ENCODE data around the gene STRN3.

Gene STRN3

GRCh38 chr14:30873308-30874119, 152.7 kb downstream of the STRN3 start:
- Mint-ChIP-seq H3K36me3 (no peaks in the 10 kb centered on the region), H3K4me1 (peaks cover 30% of the 10 kb centered on the region), H3K4me3 (peak overlapping the region; percentile 94), H3K9me3 (no peaks in the 10 kb centered on the region), H3K27ac (peak overlapping the region; percentile 85), H3K27me3 (peaks cover 21% of the 10 kb centered on the region)
- ATAC-seq: no peak

- Mint-ChIP-seq H3K9me3 (no peaks in the 10 kb centered on the region), H3K27me3 (peaks cover 21% of the 10 kb centered on the region), H3K4me3 (no peak overlapping the region), H3K36me3 (no peaks in the 10 kb centered on the region), H3K27ac (peak overlapping the region; percentile 85), H3K4me1 (peaks cover 29% of the 10 kb centered on the region)
- no peak for ATAC-seq
These were observed 153.6 kb downstream of the STRN3 start for GRCh38 chr14:30872602-30873001.

GRCh38 chr14:30869551-30870155, 156.5 kb downstream of the STRN3 start:
- no peaks in the 10 kb centered on the region for H3K9me3 Mint-ChIP-seq
- H3K27me3 Mint-ChIP-seq: peaks cover 11% of the 10 kb centered on the region
- H3K4me1 Mint-ChIP-seq: peaks cover 11% of the 10 kb centered on the region

GRCh38 chr14:30868736-30869135, 157.4 kb downstream of the STRN3 start:
- no peaks in the 10 kb centered on the region for H3K36me3 Mint-ChIP-seq
- no peak overlapping the region for H3K4me3 Mint-ChIP-seq
- ATAC-seq: no peak
- H3K4me1 Mint-ChIP-seq: peaks cover 12% of the 10 kb centered on the region
- no peak overlapping the region for H3K27ac Mint-ChIP-seq
- H3K27me3 Mint-ChIP-seq: peaks cover 11% of the 10 kb centered on the region
- no peaks in the 10 kb centered on the region for H3K9me3 Mint-ChIP-seq

More at GRCh38 chr14:30869551-30870155, 156.5 kb downstream of the STRN3 start:
- Mint-ChIP-seq H3K4me3 (no peak overlapping the region), H3K36me3 (no peaks in the 10 kb centered on the region), H3K27ac (no peak overlapping the region)
- no peak for ATAC-seq

GRCh38 chr14:30864934-30865333, 161.2 kb downstream of the STRN3 start:
- Mint-ChIP-seq H3K27ac (no peak overlapping the region), H3K4me1 (peaks cover 14% of the 10 kb centered on the region), H3K27me3 (no peaks in the 10 kb centered on the region), H3K4me3 (no peak overlapping the region), H3K9me3 (no peaks in the 10 kb centered on the region), H3K36me3 (no peaks in the 10 kb centered on the region)
- ATAC-seq: no peak

- no peaks in the 10 kb centered on the region for H3K27me3 Mint-ChIP-seq
- H3K9me3 Mint-ChIP-seq: no peaks in the 10 kb centered on the region
- ATAC-seq: no peak
These were observed 165.0 kb downstream of the STRN3 start for GRCh38 chr14:30861200-30861599.

GRCh38 chr14:30855345-30856037, 170.7 kb downstream of the STRN3 start:
- ATAC-seq: peak; percentile 84
- Mint-ChIP-seq H3K4me3 (peak overlapping the region; percentile 23), H3K27me3 (no peaks in the 10 kb centered on the region), H3K9me3 (no peaks in the 10 kb centered on the region), H3K4me1 (peaks cover 33% of the 10 kb centered on the region), H3K36me3 (no peaks in the 10 kb centered on the region), H3K27ac (peak overlapping the region; percentile 73)

More at GRCh38 chr14:30861200-30861599, 165.0 kb downstream of the STRN3 start:
- H3K27ac Mint-ChIP-seq: peak overlapping the region; percentile 18
- no peaks in the 10 kb centered on the region for H3K36me3 Mint-ChIP-seq
- peaks cover 14% of the 10 kb centered on the region for H3K4me1 Mint-ChIP-seq
- H3K4me3 Mint-ChIP-seq: no peak overlapping the region

GRCh38 chr14:30854492-30854891, 171.7 kb downstream of the STRN3 start:
- ATAC-seq: no peak
- peak overlapping the region; percentile 73 for H3K27ac Mint-ChIP-seq
- no peak overlapping the region for H3K4me3 Mint-ChIP-seq
- H3K36me3 Mint-ChIP-seq: no peaks in the 10 kb centered on the region
- no peaks in the 10 kb centered on the region for H3K9me3 Mint-ChIP-seq
- H3K4me1 Mint-ChIP-seq: peaks cover 41% of the 10 kb centered on the region
- no peaks in the 10 kb centered on the region for H3K27me3 Mint-ChIP-seq

GRCh38 chr14:30853946-30854345, 172.2 kb downstream of the STRN3 start:
- no peak for ATAC-seq
- H3K36me3 Mint-ChIP-seq: no peaks in the 10 kb centered on the region
- H3K4me1 Mint-ChIP-seq: peaks cover 46% of the 10 kb centered on the region
- H3K4me3 Mint-ChIP-seq: no peak overlapping the region
- no peaks in the 10 kb centered on the region for H3K27me3 Mint-ChIP-seq
- H3K27ac Mint-ChIP-seq: peak overlapping the region; percentile 33
- H3K9me3 Mint-ChIP-seq: no peaks in the 10 kb centered on the region

GRCh38 chr14:30849983-30850382, 176.2 kb downstream of the STRN3 start:
- H3K36me3 Mint-ChIP-seq: no peaks in the 10 kb centered on the region
- H3K4me1 Mint-ChIP-seq: peaks cover 40% of the 10 kb centered on the region
- peak overlapping the region; percentile 44 for H3K27ac Mint-ChIP-seq
- H3K4me3 Mint-ChIP-seq: no peak overlapping the region
- no peaks in the 10 kb centered on the region for H3K9me3 Mint-ChIP-seq
- ATAC-seq: no peak
- H3K27me3 Mint-ChIP-seq: no peaks in the 10 kb centered on the region

GRCh38 chr14:30849354-30849753, 176.8 kb downstream of the STRN3 start:
- H3K9me3 Mint-ChIP-seq: no peaks in the 10 kb centered on the region
- no peaks in the 10 kb centered on the region for H3K36me3 Mint-ChIP-seq
- no peak overlapping the region for H3K4me3 Mint-ChIP-seq
- peak; percentile 81 for ATAC-seq
- H3K27ac Mint-ChIP-seq: peak overlapping the region; percentile 44
- H3K27me3 Mint-ChIP-seq: no peaks in the 10 kb centered on the region
- H3K4me1 Mint-ChIP-seq: peaks cover 33% of the 10 kb centered on the region

- peak overlapping the region; percentile 44 for H3K27ac Mint-ChIP-seq
- ATAC-seq: no peak
- H3K4me1 Mint-ChIP-seq: peaks cover 30% of the 10 kb centered on the region
- H3K4me3 Mint-ChIP-seq: no peak overlapping the region
- peaks cover 3% of the 10 kb centered on the region for H3K9me3 Mint-ChIP-seq
- no peaks in the 10 kb centered on the region for H3K27me3 Mint-ChIP-seq
- no peaks in the 10 kb centered on the region for H3K36me3 Mint-ChIP-seq
These were observed 177.5 kb downstream of the STRN3 start for GRCh38 chr14:30848449-30849240.

All from stimulated activated memory B cell treated with anti-CD40 and anti-IgM and Interleukin-4, amounts not matched to agents 10 μg/mL and 1 μg/mL and 100 μg/mL, for 72 hours (primary cell).